AG09309 (cell line): ENCODE results near the gene PLA2G4F.

Experiments used
- DNase-seq: peaks from one replicate; pipeline ENCODE4 v3.0.0-alpha.2; 2010; ENCODE audit warnings: low read depth
- H3K4me3 ChIP-seq: 2 replicates; pipeline ENCODE4 v1.5.1; 2011; ENCODE audit warnings: mild to moderate bottlenecking, low read depth, low read length, moderate library complexity; ENCODE audit not compliant: control insufficient read depth
- TF ChIP-seq, protein P1 (sequence below): IDR thresholded peaks from 2 replicates; pipeline ENCODE4 v1.5.1; 2011; ENCODE audit warnings: mild to moderate bottlenecking, low read depth, low read length, inconsistent platforms; ENCODE audit not compliant: insufficient read depth, control insufficient read depth; ENCODE audit errors: missing control alignments

Gene PLA2G4F

DNA sequence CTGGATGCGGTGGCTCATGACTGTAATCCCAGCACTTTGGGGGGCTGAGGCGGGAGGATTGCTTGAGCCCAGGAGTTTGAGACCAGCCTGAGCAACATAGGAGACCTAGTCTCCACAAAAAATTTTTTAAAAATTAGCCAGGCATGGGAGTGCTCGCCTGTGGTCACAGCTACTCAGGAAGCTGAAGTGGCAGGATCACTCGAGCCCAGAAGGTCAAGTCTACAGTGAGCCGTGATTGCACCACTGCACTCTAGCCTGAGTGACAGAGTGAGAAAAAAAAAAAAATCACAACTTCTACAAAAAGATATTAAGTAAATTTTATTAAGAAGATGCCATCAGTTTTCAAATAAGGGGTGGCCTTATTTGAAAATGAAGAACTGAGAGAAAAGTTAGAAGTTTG, 50.1 kb downstream of the PLA2G4F start:
- TF ChIP-seq, protein P1, sequence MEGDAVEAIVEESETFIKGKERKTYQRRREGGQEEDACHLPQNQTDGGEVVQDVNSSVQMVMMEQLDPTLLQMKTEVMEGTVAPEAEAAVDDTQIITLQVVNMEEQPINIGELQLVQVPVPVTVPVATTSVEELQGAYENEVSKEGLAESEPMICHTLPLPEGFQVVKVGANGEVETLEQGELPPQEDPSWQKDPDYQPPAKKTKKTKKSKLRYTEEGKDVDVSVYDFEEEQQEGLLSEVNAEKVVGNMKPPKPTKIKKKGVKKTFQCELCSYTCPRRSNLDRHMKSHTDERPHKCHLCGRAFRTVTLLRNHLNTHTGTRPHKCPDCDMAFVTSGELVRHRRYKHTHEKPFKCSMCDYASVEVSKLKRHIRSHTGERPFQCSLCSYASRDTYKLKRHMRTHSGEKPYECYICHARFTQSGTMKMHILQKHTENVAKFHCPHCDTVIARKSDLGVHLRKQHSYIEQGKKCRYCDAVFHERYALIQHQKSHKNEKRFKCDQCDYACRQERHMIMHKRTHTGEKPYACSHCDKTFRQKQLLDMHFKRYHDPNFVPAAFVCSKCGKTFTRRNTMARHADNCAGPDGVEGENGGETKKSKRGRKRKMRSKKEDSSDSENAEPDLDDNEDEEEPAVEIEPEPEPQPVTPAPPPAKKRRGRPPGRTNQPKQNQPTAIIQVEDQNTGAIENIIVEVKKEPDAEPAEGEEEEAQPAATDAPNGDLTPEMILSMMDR, result no peak
- no peak for DNase-seq
- no peak overlapping the region for H3K4me3 ChIP-seq

DNA sequence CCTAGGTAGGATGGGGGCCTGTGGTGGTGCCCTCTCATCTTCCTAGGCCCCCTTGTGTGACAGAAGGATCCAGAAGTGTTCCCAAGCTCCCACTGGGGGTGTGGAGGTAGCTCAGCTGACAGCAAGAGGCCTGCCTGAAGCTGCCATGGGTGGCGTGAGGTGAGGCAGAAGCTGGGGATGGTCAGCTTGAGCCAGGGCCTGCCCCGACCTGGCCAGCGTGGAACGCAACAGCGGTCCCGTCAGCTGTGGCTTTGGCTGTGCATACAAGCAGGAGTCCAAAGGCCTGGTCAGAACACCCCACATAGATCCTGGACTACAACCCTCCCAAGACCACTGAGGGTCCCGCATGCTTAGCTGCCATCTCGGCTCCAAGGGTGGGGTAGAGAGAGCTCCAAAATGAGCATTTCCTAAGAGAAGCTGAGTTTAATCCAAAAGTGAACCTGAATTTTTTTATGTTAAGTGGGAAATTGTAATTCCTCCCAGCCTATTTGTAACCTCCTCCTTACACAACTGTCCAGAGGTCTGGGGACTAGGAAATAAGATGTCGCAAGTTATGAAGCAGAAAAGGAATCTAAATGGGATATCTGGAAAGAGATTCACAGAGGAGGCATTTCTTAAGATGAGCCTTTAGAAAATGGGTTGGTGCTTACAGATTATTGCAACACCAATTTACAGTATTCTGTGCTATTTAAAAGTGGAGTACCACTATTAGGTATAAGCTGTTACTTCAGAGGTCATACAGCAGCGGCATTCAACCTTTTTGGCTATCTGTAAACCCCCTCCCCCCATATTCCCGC, 52.1 kb downstream of the PLA2G4F start:
- H3K4me3 ChIP-seq, result no peak overlapping the region
- peak; percentile 44 for DNase-seq
- TF ChIP-seq, protein P1, result no peak

DNA sequence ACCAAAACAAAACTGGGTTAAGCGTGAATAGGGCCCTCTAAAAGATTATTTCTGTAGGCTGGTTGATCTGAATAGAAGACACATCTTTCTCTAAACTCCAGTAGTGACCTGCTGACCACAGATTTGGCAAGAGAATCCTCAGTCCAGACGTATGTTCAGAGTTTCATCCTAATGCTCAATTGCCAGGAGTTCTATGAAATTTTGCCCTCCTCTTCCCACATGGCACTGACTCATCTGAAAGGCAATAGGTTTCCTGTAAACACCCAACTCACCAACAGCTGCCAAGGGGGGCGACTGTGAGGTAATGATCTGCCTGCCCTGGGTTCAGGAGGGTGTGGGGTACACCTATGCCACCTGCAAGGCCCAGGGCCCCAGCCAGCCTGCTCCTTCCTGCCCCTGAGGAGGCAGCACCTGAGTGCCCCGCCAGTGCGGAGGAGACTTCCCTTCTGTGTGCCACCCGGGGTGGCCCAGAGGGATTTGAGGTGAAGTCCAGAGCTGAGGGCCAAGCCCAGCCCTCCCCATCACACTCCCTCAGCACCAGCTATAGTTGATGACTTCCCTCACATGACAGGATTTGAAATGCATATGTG, 53.7 kb downstream of the PLA2G4F start:
- no peak overlapping the region for H3K4me3 ChIP-seq
- TF ChIP-seq, protein P1, result no peak
- peak; percentile 11 for DNase-seq

DNA sequence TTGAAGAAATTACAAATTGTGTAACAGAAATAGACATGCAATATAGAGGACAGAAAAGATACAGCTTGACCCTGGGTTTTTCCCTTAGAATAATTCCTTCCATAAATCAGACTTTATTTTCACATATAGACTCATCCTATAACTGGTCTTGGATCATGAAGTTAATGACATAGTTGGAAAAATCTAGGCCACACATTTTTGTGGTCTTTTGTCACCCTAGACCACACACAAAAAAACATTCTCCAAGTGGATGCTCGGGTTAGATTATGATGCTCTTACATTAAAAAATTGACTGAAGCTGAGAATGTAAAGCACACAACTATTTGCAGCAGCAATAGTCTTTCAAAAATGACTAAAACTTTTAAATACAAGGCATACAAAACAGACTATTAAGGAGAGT, 54.6 kb downstream of the PLA2G4F start:
- TF ChIP-seq, protein P1, result no peak
- no peak for DNase-seq
- no peak overlapping the region for H3K4me3 ChIP-seq

DNA sequence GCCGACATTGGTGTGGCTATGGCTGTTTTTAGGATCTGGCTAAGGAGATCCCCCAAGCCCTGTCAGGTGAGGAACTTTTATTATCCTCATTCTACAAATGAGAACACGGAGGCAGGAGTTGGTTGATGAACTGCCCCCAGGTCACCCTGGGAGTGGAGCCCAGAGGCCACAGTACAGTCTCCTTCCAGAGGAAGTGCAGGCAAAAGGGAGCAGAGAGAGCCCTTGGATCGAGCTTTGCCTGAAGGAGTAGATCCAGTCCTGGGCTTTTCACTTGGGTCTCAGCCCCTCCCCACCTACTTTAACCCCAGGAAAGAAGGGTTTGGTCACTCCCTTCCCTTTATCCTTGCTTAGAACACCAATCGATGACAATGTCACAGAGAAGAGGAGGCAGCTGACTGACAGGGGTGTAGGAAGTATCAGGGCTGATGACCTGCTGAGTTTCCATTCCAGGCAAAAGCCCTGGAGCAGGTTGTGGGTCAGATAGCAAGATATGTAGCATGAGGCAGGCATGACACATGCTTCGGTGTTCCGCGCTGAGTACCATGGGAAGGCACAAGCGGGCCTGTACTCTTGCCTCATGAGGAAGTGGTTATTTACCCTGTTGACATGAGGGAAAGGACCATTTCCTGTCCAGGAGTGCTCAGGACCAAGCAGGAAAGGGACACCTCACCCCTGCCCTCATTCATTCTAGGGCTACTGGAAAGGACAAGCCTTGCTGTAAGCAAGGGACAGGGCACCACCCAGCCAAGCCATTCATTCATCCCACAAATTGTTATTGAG, 56.2 kb downstream of the PLA2G4F start:
- TF ChIP-seq, protein P1, result no peak
- no peak overlapping the region for H3K4me3 ChIP-seq
- DNase-seq, result no peak

DNA sequence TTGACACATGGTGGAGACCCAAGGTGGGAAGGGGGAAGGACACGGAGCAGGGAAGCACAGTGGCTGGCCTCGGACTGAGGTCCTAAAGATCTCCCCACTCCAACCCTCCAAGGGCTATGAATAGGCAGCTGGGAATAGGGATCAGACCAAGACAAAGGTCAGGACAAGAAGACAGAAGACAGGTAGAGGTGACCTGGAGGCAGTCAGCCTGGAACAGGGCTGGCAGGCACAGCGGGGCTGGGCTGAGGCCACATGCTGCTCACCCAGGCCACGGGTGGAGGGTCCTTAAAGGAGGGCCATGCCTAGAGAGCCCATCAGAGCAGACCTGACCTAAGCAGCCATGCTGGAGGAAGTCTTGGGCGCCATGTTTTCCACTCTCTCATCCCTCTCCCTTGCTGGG, 59.4 kb downstream of the PLA2G4F start:
- DNase-seq, result no peak
- no peak overlapping the region for H3K4me3 ChIP-seq
- TF ChIP-seq, protein P1, result no peak
